HepG2 (cell line): ENCODE data around the gene COQ7. TPM values are rescaled to one million over a fixed set of nuclear protein-coding genes. Genes with fewer than 3 reads are reported as not detected.
A peak's percentile ranks its signal among the peaks of the same experiment; 100 is the strongest.

ENCODE experiments used
- BHLHE40 ChIP-seq: IDR thresholded peaks from 2 replicates; pipeline ENCODE4 v1.6.1; 2011; ENCODE audit warnings: low read length, improper control_type of control experiment
- HOXA9 ChIP-seq: sonication (generic); formaldehyde crosslinking; IDR thresholded peaks from 2 replicates; pipeline ENCODE4 v1.8.1; 2022; ENCODE audit warnings: missing genetic modification reagents, mild to moderate bottlenecking, moderate library complexity, borderline replicate concordance
- NR3C1 ChIP-seq: sonication (generic); formaldehyde crosslinking; IDR thresholded peaks from 2 replicates; pipeline ENCODE4 v1.4.0; 2020; ENCODE audit warnings: missing genetic modification reagents
- STAT5B ChIP-seq: sonication (generic); formaldehyde crosslinking; IDR thresholded peaks from 2 replicates; pipeline ENCODE4 v1.4.0; 2020; ENCODE audit warnings: missing genetic modification reagents
- TBX3 ChIP-seq: fragments of 450-650 bp; IDR thresholded peaks from 2 replicates; pipeline ENCODE4 v1.6.1; 2017; ENCODE audit warnings: antibody characterized with exemption, mild to moderate bottlenecking, inconsistent platforms, borderline replicate concordance
- ZBTB38 ChIP-seq: sonication (generic); formaldehyde crosslinking; IDR thresholded peaks from 2 replicates; pipeline ENCODE4 v1.5.1; 2020; ENCODE audit warnings: mild to moderate bottlenecking, missing genetic modification reagents
- ZNF251 ChIP-seq: sonication (generic); formaldehyde crosslinking; IDR thresholded peaks from 2 replicates; pipeline ENCODE4 v1.9.0; 2021; ENCODE audit warnings: mild to moderate bottlenecking, missing genetic modification reagents
- polyA plus RNA-seq, 8 experiments: library from polyadenylated mRNA; depleted of rRNA in 3 of 8; stranded (reverse) in 7 of 8; unstranded in 1 of 8; fragments of >200 nt; fragmentation: Illumina TruSeq in 4 of 8; extraction: Trizol in 4 of 8; gene quantifications; 2 replicates each; pipeline versions ENCODE4 v1.2.1 to v1.2.3, GENCODE V29; 2011 to 2016; ENCODE audit warnings: low read depth in 4 of 8, missing spikeins in 1 of 8, mixed read lengths in 1 of 8; ENCODE audit not compliant: insufficient read depth in 1 of 8
- total RNA-seq, 5 experiments: library from RNA; depleted of rRNA; stranded (reverse); fragments of >200 nt; fragmentation: Illumina TruSeq; extraction: Trizol; gene quantifications; 2 replicates each; pipeline ENCODE4 v1.2.3, GENCODE V29; 2016; ENCODE audit warnings: low read depth in 1 of 5
- TF ChIP-seq, protein P1 (sequence below): sonication (generic); formaldehyde crosslinking; IDR thresholded peaks from 2 replicates; pipeline ENCODE4 v1.5.0; 2020; ENCODE audit warnings: mild to moderate bottlenecking, missing genetic modification reagents
- TF ChIP-seq, protein P2 (sequence below): sonication (generic); formaldehyde crosslinking; IDR thresholded peaks from 2 replicates; pipeline ENCODE4 v1.4.0; 2020; ENCODE audit warnings: missing genetic modification reagents
- TF ChIP-seq, protein P3 (sequence below): sonication (generic); formaldehyde crosslinking; IDR thresholded peaks from 2 replicates; pipeline ENCODE4 v1.9.0; 2022; ENCODE audit warnings: low read depth, missing genetic modification reagents
- TF ChIP-seq, protein P4 (sequence below): sonication (generic); formaldehyde crosslinking; IDR thresholded peaks from 2 replicates; pipeline ENCODE4 v1.4.0; 2020; ENCODE audit warnings: low read depth, mild to moderate bottlenecking, missing genetic modification reagents
- TF ChIP-seq, protein P5 (sequence below): sonication (generic); formaldehyde crosslinking; IDR thresholded peaks from 2 replicates; pipeline ENCODE4 v1.5.0; 2020; ENCODE audit warnings: mild to moderate bottlenecking, low read depth, missing genetic modification reagents, borderline replicate concordance
- TF ChIP-seq, protein P6 (sequence below): sonication (generic); formaldehyde crosslinking; IDR thresholded peaks from 2 replicates; pipeline ENCODE4 v1.8.1; 2023; ENCODE audit warnings: missing genetic modification reagents, mild to moderate bottlenecking, borderline replicate concordance
- TF ChIP-seq, protein P7 (sequence below): sonication (generic); formaldehyde crosslinking; IDR thresholded peaks from 2 replicates; pipeline ENCODE4 v1.4.0; 2020; ENCODE audit warnings: missing genetic modification reagents, borderline replicate concordance

The COQ7 gene
- total and polyA plus RNA-seq, 2 of the 13 experiments (the other 11 are each of a cell fraction or from before 2014, with no cell fraction given), result 20.1 to 45.7 TPM

DNA sequence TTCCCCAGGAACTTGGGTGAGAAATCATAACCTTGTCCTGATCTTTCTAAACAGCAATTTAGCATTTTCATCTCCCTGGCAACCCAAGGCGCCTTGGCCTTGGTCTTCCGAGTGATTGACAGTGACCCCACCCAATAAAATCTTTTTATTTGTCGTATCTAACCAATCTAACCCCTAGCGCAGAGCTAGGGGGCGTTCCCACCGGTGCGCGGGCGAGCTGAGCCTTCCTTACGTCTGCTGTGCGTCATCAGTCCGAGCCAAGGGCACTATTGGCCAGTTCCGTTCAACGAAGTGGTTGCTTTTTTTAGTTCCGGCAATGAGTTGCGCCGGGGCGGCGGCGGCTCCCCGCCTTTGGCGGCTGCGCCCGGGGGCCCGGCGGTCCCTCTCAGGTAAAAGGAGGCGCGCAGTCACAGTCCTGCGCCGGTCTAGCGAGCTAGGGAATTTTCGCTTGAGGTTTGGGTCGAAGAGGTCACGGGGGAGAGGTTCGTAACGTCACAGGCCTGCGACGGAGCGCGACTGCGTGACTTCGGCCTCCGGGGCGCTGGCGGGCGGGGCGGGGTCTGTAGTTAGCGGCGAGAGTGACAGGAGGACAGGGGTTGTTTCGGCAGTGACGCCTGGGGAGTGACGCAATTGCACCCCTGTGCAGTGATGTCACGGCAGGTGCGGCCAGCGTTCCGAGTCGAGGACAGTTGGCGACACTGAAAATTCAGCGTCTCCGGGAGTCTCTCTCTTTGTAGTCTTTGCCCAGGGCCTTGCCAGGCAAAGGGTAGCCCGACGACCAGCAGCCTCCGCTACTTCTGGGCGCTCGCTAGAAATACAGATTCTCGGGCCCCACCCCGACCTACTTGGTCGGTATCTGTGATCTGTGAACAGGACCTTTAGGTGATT is at the start of gene COQ7 (continued):
- TF ChIP-seq HOXA9 (CRISPR knock-in tag) (peak; percentile 62; the same call in 1 of the 2 replicates), ZNF251 (no peak), TBX3 (peak; percentile 61; the same call in 1 of the 2 replicates), NR3C1 (no peak), ZBTB38 (CRISPR knock-in tag) (peak; percentile 88), BHLHE40 (peak; percentile 62), STAT5B (peak; percentile 74)
- TF ChIP-seq, protein P1, sequence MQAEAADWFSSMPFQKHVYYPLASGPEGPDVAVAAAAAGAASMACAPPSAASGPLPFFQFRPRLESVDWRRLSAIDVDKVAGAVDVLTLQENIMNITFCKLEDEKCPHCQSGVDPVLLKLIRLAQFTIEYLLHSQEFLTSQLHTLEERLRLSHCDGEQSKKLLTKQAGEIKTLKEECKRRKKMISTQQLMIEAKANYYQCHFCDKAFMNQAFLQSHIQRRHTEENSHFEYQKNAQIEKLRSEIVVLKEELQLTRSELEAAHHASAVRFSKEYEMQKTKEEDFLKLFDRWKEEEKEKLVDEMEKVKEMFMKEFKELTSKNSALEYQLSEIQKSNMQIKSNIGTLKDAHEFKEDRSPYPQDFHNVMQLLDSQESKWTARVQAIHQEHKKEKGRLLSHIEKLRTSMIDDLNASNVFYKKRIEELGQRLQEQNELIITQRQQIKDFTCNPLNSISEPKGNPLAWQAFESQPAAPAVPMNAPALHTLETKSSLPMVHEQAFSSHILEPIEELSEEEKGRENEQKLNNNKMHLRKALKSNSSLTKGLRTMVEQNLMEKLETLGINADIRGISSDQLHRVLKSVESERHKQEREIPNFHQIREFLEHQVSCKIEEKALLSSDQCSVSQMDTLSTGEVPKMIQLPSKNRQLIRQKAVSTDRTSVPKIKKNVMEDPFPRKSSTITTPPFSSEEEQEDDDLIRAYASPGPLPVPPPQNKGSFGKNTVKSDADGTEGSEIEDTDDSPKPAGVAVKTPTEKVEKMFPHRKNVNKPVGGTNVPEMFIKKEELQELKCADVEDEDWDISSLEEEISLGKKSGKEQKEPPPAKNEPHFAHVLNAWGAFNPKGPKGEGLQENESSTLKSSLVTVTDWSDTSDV (CRISPR knock-in tag), result peak; percentile 76; the same call in 1 of the 2 replicates
- TF ChIP-seq, protein P2, sequence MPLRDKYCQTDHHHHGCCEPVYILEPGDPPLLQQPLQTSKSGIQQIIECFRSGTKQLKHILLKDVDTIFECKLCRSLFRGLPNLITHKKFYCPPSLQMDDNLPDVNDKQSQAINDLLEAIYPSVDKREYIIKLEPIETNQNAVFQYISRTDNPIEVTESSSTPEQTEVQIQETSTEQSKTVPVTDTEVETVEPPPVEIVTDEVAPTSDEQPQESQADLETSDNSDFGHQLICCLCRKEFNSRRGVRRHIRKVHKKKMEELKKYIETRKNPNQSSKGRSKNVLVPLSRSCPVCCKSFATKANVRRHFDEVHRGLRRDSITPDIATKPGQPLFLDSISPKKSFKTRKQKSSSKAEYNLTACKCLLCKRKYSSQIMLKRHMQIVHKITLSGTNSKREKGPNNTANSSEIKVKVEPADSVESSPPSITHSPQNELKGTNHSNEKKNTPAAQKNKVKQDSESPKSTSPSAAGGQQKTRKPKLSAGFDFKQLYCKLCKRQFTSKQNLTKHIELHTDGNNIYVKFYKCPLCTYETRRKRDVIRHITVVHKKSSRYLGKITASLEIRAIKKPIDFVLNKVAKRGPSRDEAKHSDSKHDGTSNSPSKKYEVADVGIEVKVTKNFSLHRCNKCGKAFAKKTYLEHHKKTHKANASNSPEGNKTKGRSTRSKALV (CRISPR knock-in tag), result no peak; the same call in 1 of the 2 replicates
- TF ChIP-seq, protein P3, sequence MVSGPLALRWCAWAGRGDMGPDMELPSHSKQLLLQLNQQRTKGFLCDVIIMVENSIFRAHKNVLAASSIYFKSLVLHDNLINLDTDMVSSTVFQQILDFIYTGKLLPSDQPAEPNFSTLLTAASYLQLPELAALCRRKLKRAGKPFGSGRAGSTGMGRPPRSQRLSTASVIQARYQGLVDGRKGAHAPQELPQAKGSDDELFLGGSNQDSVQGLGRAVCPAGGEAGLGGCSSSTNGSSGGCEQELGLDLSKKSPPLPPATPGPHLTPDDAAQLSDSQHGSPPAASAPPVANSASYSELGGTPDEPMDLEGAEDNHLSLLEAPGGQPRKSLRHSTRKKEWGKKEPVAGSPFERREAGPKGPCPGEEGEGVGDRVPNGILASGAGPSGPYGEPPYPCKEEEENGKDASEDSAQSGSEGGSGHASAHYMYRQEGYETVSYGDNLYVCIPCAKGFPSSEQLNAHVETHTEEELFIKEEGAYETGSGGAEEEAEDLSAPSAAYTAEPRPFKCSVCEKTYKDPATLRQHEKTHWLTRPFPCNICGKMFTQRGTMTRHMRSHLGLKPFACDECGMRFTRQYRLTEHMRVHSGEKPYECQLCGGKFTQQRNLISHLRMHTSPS (CRISPR knock-in tag), result peak; percentile 81
- TF ChIP-seq, protein P4, sequence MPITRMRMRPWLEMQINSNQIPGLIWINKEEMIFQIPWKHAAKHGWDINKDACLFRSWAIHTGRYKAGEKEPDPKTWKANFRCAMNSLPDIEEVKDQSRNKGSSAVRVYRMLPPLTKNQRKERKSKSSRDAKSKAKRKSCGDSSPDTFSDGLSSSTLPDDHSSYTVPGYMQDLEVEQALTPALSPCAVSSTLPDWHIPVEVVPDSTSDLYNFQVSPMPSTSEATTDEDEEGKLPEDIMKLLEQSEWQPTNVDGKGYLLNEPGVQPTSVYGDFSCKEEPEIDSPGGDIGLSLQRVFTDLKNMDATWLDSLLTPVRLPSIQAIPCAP (CRISPR knock-in tag), result no peak
- TF ChIP-seq, protein P5, sequence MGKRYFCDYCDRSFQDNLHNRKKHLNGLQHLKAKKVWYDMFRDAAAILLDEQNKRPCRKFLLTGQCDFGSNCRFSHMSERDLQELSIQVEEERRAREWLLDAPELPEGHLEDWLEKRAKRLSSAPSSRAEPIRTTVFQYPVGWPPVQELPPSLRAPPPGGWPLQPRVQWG, result no peak
- TF ChIP-seq, protein P6, sequence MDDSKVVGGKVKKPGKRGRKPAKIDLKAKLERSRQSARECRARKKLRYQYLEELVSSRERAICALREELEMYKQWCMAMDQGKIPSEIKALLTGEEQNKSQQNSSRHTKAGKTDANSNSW, result peak; percentile 15; the same call in 1 of the 2 replicates
- TF ChIP-seq, protein P7, sequence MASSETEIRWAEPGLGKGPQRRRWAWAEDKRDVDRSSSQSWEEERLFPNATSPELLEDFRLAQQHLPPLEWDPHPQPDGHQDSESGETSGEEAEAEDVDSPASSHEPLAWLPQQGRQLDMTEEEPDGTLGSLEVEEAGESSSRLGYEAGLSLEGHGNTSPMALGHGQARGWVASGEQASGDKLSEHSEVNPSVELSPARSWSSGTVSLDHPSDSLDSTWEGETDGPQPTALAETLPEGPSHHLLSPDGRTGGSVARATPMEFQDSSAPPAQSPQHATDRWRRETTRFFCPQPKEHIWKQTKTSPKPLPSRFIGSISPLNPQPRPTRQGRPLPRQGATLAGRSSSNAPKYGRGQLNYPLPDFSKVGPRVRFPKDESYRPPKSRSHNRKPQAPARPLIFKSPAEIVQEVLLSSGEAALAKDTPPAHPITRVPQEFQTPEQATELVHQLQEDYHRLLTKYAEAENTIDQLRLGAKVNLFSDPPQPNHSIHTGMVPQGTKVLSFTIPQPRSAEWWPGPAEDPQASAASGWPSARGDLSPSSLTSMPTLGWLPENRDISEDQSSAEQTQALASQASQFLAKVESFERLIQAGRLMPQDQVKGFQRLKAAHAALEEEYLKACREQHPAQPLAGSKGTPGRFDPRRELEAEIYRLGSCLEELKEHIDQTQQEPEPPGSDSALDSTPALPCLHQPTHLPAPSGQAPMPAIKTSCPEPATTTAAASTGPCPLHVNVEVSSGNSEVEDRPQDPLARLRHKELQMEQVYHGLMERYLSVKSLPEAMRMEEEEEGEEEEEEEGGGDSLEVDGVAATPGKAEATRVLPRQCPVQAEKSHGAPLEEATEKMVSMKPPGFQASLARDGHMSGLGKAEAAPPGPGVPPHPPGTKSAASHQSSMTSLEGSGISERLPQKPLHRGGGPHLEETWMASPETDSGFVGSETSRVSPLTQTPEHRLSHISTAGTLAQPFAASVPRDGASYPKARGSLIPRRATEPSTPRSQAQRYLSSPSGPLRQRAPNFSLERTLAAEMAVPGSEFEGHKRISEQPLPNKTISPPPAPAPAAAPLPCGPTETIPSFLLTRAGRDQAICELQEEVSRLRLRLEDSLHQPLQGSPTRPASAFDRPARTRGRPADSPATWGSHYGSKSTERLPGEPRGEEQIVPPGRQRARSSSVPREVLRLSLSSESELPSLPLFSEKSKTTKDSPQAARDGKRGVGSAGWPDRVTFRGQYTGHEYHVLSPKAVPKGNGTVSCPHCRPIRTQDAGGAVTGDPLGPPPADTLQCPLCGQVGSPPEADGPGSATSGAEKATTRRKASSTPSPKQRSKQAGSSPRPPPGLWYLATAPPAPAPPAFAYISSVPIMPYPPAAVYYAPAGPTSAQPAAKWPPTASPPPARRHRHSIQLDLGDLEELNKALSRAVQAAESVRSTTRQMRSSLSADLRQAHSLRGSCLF (CRISPR knock-in tag), result no peak
